Measurements from ENCODE around the gene MAMDC2. TPM values are rescaled to one million over a fixed set of nuclear protein-coding genes. Genes with fewer than 3 reads are reported as not detected.

MAMDC2 gene
- total RNA-seq, 1 experiment from 2014 or later, result not detected

DNA sequence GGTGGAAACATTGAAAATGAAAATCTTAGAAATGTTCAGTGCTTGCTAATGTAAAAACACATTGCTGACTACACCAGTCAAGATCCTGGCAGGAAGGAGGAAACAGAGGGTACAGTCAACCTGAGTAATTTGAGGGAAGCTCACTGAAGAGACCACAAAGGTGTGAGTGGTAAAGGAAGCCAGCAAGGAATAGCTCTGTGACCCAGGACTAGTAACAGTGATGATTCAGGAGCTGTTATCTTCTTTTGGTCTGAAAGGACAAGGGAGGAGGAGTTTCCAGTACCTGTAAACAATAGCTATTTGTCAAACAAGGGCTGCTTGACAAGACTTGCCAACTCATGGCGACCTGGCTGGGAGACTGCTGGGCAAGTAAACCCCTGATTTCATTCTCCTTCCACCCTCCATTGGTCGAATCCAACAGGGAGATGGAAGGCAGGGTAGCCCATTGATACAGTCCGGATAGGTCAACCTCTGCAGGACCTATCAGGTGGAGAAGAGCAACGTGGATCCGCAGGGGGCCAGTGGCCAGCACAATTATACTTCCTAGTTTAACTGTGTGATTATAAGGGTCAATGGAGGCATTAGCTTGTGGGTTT lies 68.1 kb downstream of the MAMDC2 start:
- Histone ChIP-seq H3K36me3 (no peaks in the 10 kb centered on the region), H3K4me3 (no peak overlapping the region)
- no peak for DNase-seq (ENCODE audit: low read depth in 1 of 2, low spot score in 2 of 2)

DNA sequence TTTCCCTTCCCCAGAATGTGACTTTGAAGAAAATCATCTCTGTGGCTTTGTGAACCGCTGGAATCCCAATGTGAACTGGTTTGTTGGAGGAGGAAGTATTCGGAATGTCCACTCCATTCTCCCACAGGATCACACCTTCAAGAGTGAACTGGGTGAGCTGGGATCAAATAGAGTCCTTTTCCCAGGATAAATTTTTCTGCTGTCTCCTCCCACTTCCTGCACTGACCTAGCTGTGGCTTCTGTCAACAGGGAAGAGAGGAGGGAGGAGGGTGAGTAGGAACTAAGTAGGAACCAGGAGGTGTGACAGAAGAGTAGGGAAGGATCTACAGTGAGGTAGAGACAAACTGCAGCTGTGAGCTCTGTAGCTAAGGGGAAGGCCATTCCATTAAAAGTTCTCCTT lies 69.3 kb downstream of the MAMDC2 start:
- Histone ChIP-seq H3K4me3 (no peak overlapping the region), H3K36me3 (no peaks in the 10 kb centered on the region), H3K27ac (no peak overlapping the region), H3K9me3 (replicated peaks) (no peaks in the 10 kb centered on the region), H3K27me3 (replicated peaks) (no peaks in the 10 kb centered on the region), H3K4me1 (replicated peaks) (peaks cover 14% of the 10 kb centered on the region)
- no peak for DNase-seq (ENCODE audit: low read depth in 1 of 2, low spot score in 2 of 2)

More for the DNA sequence above, 68.1 kb downstream of the MAMDC2 start:
- Histone ChIP-seq H3K27me3 (replicated peaks) (no peaks in the 10 kb centered on the region), H3K27ac (no peak overlapping the region), H3K4me1 (replicated peaks) (peaks cover 14% of the 10 kb centered on the region), H3K9me3 (replicated peaks) (no peaks in the 10 kb centered on the region)

DNA sequence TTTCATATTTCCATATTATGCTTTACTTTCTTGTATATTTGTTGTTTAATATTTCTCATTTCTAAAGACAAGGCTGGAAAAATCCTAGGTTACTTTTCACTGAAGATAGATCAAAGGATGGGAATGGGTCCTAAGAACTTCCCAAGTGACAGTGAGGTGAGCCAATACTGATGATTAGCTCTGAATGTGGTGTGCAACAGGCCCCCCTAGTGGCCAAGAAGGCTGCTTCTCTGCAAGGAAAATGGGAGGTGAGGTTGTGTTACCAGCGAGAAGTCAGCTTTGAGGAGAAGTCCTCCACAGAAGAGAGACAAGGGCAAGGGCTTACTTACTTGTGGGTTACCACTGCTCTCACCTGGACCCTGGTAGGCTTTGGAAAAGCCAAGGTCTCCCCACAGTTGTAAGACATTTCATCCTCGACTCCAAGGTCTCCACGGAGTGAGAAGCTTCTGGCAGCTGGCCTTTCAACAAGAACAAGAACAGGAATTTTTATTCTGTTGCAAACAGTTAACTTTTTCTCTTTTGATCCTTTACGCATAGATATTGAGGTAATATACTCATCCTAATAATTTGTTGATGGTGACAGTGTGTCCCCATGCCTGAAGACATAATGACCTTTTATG lies 69.9 kb downstream of the MAMDC2 start:
- peak; percentile 46 to 51 for DNase-seq (ENCODE audit: low read depth in 1 of 2, low spot score in 2 of 2)
- H3K27me3 ChIP-seq (replicated peaks), result no peaks in the 10 kb centered on the region
- no peaks in the 10 kb centered on the region for H3K36me3 ChIP-seq
- no peak overlapping the region for H3K4me3 ChIP-seq
- peaks cover 14% of the 10 kb centered on the region for H3K4me1 ChIP-seq (replicated peaks)
- no peaks in the 10 kb centered on the region for H3K9me3 ChIP-seq (replicated peaks)
- no peak overlapping the region for H3K27ac ChIP-seq

GRCh38 chr9:70114898-70115297 lies 71.2 kb downstream of the MAMDC2 start:
- H3K36me3 ChIP-seq, result no peaks in the 10 kb centered on the region
- H3K4me1 ChIP-seq (replicated peaks), result peaks cover 14% of the 10 kb centered on the region
- DNase-seq (ENCODE audit: low read depth in 1 of 2, low spot score in 2 of 2), result no peak
- no peak overlapping the region for H3K27ac ChIP-seq
- H3K27me3 ChIP-seq (replicated peaks), result no peaks in the 10 kb centered on the region
- no peaks in the 10 kb centered on the region for H3K9me3 ChIP-seq (replicated peaks)
- H3K4me3 ChIP-seq, result no peak overlapping the region

DNA sequence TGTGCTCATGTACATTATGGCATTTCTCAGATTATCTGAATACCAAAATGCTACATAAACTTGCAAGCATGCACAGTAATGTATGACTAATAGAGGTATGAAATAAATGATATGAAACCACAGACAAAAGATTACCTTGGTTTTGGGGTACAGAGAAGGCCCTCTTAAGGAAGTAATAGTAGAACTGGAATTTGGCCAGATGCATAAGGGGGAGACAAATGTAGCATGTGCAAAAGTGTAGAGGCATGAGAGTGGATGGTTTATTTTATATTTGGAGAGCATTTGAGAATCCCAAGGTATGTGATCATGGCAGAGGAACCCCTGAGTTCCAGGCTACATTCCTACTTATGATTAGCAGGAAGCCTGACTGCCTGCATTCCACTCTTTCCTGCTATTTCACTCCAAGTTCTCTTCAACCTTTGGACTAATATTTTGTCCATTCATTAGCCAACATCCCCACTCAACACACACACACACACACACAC lies 74.2 kb downstream of the MAMDC2 start:
- no peaks in the 10 kb centered on the region; the same call in 1 of the 2 replicates for H3K9me3 ChIP-seq (replicated peaks)
- H3K4me1 ChIP-seq (replicated peaks), result peaks cover 18% of the 10 kb centered on the region
- no peak overlapping the region for H3K4me3 ChIP-seq
- H3K36me3 ChIP-seq, result no peaks in the 10 kb centered on the region
- no peak overlapping the region for H3K27ac ChIP-seq
- no peaks in the 10 kb centered on the region for H3K27me3 ChIP-seq (replicated peaks)
- no peak for DNase-seq (ENCODE audit: low read depth in 1 of 2, low spot score in 2 of 2)

DNA sequence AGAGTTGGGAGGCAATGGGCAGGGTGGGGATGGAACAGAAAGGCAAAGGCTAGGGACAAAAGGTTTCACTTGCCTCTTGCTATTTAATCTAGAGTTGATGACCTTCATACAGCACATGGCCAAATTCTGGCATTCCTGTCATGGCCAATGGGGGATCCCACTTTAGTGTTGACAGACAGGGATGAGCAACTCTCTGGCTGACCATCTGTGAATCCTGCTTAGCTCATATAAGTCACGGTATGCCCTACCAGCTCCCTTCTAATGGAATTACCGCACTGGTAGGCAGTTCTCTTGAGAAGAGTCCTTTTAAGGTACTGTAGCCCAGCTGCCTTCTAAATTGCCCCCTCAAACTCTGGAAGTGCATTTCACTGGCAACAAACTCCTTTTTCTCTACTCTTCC lies 76.1 kb downstream of the MAMDC2 start:
- H3K27me3 ChIP-seq (replicated peaks), result no peaks in the 10 kb centered on the region
- H3K4me1 ChIP-seq (replicated peaks), result peaks cover 14% of the 10 kb centered on the region
- no peaks in the 10 kb centered on the region; the same call in 1 of the 2 replicates for H3K9me3 ChIP-seq (replicated peaks)
- H3K36me3 ChIP-seq, result no peaks in the 10 kb centered on the region
- no peak overlapping the region for H3K4me3 ChIP-seq
- H3K27ac ChIP-seq, result no peak overlapping the region
- DNase-seq (ENCODE audit: low read depth in 1 of 2, low spot score in 2 of 2), result no peak

DNA sequence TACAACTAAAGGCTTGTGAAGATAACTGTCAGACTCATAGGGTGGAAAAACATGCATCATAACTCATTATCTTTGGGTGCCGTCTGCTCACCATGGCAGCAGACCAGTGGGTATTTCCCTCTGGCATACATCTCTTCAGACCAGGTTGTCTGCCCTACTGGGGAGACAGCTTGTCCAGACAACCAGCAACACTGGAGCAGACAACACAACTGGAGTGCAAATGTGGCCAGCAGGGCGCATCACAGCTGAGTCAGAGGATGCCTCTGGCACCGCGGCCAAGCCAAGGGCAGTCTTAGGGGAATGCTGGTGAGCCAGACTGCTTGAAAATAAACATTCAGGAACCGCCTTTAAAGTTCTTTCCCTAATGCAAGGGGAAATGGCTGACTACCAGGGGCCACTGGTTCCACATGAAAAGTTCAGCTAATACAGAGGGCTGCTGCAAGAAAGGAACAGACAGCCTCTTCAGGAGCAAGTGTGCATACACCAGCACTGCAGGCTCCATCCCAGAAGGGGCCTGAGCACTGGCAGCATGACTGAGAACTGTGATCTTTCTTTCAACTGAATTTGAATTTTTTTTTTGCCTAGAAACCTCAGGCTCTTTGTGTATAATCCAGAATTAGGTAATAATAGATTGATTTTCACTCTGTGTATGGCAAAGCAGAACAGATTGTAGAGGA lies 77.3 kb downstream of the MAMDC2 start:
- no peaks in the 10 kb centered on the region; the same call in 1 of the 2 replicates for H3K9me3 ChIP-seq (replicated peaks)
- H3K27me3 ChIP-seq (replicated peaks), result no peaks in the 10 kb centered on the region
- no peaks in the 10 kb centered on the region for H3K36me3 ChIP-seq
- DNase-seq (ENCODE audit: low read depth in 1 of 2, low spot score in 2 of 2), result peak; percentile 75 to 86
- H3K27ac ChIP-seq, result peak overlapping the region; percentile 16
- H3K4me1 ChIP-seq (replicated peaks), result peaks cover 14% of the 10 kb centered on the region
- H3K4me3 ChIP-seq, result no peak overlapping the region

DNA sequence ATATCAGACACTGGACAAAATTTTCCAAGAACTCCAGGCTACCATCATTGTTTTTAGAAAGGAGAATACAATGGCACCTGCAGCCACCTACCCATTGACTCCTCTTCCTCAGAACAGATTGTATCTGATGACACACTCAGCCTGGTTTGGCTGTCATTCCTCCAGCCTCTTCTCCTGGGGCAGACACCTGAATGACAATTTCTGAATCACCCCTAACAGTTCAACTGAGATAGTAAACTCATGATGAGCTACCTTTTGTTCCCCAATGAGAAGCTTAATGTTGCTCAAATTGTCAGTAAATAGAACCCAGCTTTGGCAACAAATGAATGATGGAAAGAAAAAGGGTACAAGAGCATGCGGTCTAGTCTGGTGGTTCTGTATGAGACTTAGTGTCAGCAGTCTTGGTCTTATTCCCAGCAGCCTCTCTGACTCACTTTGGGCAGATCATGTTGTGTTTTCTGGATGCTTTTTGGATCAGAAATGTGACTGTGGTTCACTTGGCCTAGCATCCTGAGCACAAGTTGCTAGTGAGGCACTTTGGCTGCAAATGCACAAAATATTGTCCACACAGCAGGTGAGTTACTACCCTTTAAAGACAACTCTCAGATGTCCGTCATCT lies 78.3 kb downstream of the MAMDC2 start:
- no peak for DNase-seq (ENCODE audit: low read depth in 1 of 2, low spot score in 2 of 2)
- Histone ChIP-seq H3K4me3 (no peak overlapping the region), H3K27me3 (replicated peaks) (no peaks in the 10 kb centered on the region)

GRCh38 chr9:70123695-70124094 lies 80.0 kb downstream of the MAMDC2 start:
- Histone ChIP-seq H3K9me3 (replicated peaks) (no peaks in the 10 kb centered on the region; the same call in 1 of the 2 replicates), H3K27ac (no peak overlapping the region), H3K36me3 (no peaks in the 10 kb centered on the region), H3K27me3 (replicated peaks) (no peaks in the 10 kb centered on the region), H3K4me1 (replicated peaks) (peaks cover 14% of the 10 kb centered on the region), H3K4me3 (no peak overlapping the region)
- no peak for DNase-seq (ENCODE audit: low read depth in 1 of 2, low spot score in 2 of 2)

More for the DNA sequence above, 78.3 kb downstream of the MAMDC2 start:
- H3K4me1 ChIP-seq (replicated peaks), result peaks cover 14% of the 10 kb centered on the region
- H3K27ac ChIP-seq, result no peak overlapping the region
- no peaks in the 10 kb centered on the region for H3K36me3 ChIP-seq
- no peaks in the 10 kb centered on the region; the same call in 1 of the 2 replicates for H3K9me3 ChIP-seq (replicated peaks)

DNA sequence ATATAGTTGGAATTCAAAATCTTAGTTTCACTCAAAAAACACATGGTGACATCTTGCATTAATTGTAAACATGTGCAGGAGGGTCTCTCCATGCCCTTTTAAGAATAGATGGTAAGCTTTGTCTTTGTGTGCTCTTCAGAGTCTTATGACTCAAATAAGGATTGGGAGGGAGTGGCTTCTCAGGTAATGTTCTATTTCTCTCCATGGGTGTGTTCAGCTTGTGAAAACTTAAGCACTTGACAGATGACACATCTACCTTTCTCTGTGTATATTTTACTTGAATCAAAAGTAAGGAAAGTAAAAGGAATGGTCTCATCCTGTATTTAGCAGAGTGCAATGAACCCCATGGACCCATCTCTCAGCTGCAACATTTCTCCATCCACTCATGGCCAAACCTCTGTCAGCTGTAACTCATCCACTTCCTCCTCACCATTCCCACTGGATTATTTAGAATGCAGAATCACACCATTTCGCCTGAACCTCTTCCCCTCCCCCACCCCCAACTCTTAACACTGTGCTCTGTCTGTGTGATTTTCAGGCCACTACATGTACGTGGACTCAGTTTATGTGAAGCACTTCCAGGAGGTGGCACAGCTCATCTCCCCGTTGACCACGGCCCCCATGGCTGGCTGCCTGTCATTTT lies 82.1 kb downstream of the MAMDC2 start:
- H3K9me3 ChIP-seq (replicated peaks), result no peaks in the 10 kb centered on the region; the same call in 1 of the 2 replicates
- no peak overlapping the region for H3K27ac ChIP-seq
- H3K4me1 ChIP-seq (replicated peaks), result peaks cover 7% of the 10 kb centered on the region
- no peaks in the 10 kb centered on the region for H3K36me3 ChIP-seq
- no peak for DNase-seq (ENCODE audit: low read depth in 1 of 2, low spot score in 2 of 2)
- H3K27me3 ChIP-seq (replicated peaks), result no peaks in the 10 kb centered on the region
- H3K4me3 ChIP-seq, result no peak overlapping the region

- H3K4me3 ChIP-seq, result no peak overlapping the region
- no peaks in the 10 kb centered on the region for H3K36me3 ChIP-seq
Measured at GRCh38 chr9:70127036-70127435, 83.4 kb downstream of the MAMDC2 start.

GRCh38 chr9:70127540-70128416 lies 84.1 kb downstream of the MAMDC2 start:
- Histone ChIP-seq H3K27me3 (replicated peaks) (no peaks in the 10 kb centered on the region), H3K4me1 (replicated peaks) (no peaks in the 10 kb centered on the region), H3K9me3 (replicated peaks) (no peaks in the 10 kb centered on the region), H3K36me3 (no peaks in the 10 kb centered on the region), H3K4me3 (no peak overlapping the region), H3K27ac (no peak overlapping the region)
- DNase-seq (ENCODE audit: low read depth in 1 of 2, low spot score in 2 of 2), result no peak

More at GRCh38 chr9:70127036-70127435, 83.4 kb downstream of the MAMDC2 start:
- Histone ChIP-seq H3K4me1 (replicated peaks) (no peaks in the 10 kb centered on the region), H3K27ac (no peak overlapping the region), H3K9me3 (replicated peaks) (no peaks in the 10 kb centered on the region; the same call in 1 of the 2 replicates), H3K27me3 (replicated peaks) (no peaks in the 10 kb centered on the region)
- DNase-seq (ENCODE audit: low read depth in 1 of 2, low spot score in 2 of 2), result no peak

Measured in SJSA1 (cell line).